H1 (cell line): ENCODE measurements around the gene TRPV6. TPM values are rescaled to one million over a fixed set of nuclear protein-coding genes. Genes with fewer than 3 reads are reported as not detected.

Experiments
- CTCF ChIA-PET: fragments of 300-600 bp; sonication (Branson Sonifier 250); formaldehyde crosslinking; loops from one replicate; lab custom pipeline; 2021; ENCODE audit not compliant: partially characterized antibody; lab: Charles Lee
- POLR2A ChIA-PET: fragments of 300-600 bp; sonication (Branson Sonifier 250); formaldehyde crosslinking; loops from one replicate; lab custom pipeline; 2021; ENCODE audit warnings: inconsistent platforms; ENCODE audit not compliant: partially characterized antibody; lab: Charles Lee
- DNase-seq, 2 experiments: peaks; one replicate each; pipeline versions ENCODE4 v3.0.0 to v3.0.0-alpha.2; 2010 to 2022; ENCODE audit warnings: low spot score in 2 of 2, low read depth in 1 of 2, mixed read lengths in 1 of 2
- FAIRE-seq: peaks from 2 replicates; lab custom pipeline; 2011; peaks lifted over from hg19 to GRCh38; lab: Jason Lieb, UNC
- H2AFZ ChIP-seq: 2 replicates; pipeline ENCODE4 v1.8.1; 2012; ENCODE audit warnings: low read length, inconsistent platforms
- H2AK5ac ChIP-seq: 2 replicates; pipeline ENCODE4 v1.6.1; 2013; ENCODE audit warnings: low read depth, low read length
- H2BK120ac ChIP-seq: replicated peaks from 2 replicates; pipeline ENCODE3; 2013; ENCODE audit warnings: low read depth, low read length, inconsistent platforms
- H2BK12ac ChIP-seq: 2 replicates; pipeline ENCODE4 v1.6.1; 2013; ENCODE audit warnings: low read depth, low read length
- H2BK15ac ChIP-seq: 2 replicates; pipeline ENCODE4 v1.6.1; 2013; ENCODE audit warnings: low read length
- H2BK20ac ChIP-seq: 2 replicates; pipeline ENCODE4 v1.6.1; 2013; ENCODE audit warnings: low read length
- H2BK5ac ChIP-seq: 2 replicates; pipeline ENCODE4 v1.6.1; 2013; ENCODE audit warnings: low read depth, low read length
- H3K14ac ChIP-seq: 2 replicates; pipeline ENCODE4 v1.6.1; 2013; ENCODE audit warnings: inconsistent platforms; ENCODE audit not compliant: insufficient read length
- H3K18ac ChIP-seq: 2 replicates; pipeline ENCODE4 v1.6.1; 2013; ENCODE audit warnings: low read length; ENCODE audit errors: extremely low read depth
- H3K23ac ChIP-seq: 2 replicates; pipeline ENCODE4 v1.6.1; 2013; ENCODE audit warnings: inconsistent platforms; ENCODE audit not compliant: insufficient read length
- H3K23me2 ChIP-seq: 2 replicates; pipeline ENCODE4 v1.6.1; 2013; ENCODE audit warnings: low read depth, low read length
- H3K27ac ChIP-seq: 2 replicates; pipeline ENCODE4 v1.6.1; 2011; ENCODE audit warnings: low read depth, low read length, inconsistent platforms
- H3K27me3 ChIP-seq, 4 experiments: replicated peaks in 1 of 4; 1 replicate in 1 of 4; 2 replicates in 3 of 4; pipeline versions ENCODE4 v1.6.1 to v1.8.1; 2011 to 2013; ENCODE audit warnings: low read length in 3 of 4, mild to moderate bottlenecking in 3 of 4, inconsistent platforms in 2 of 4, mixed read lengths in 2 of 4, moderate library complexity in 1 of 4; ENCODE audit not compliant: control insufficient read depth in 3 of 4, insufficient read depth in 3 of 4; ENCODE audit errors: extremely low read depth in 1 of 4
- H3K36me3 ChIP-seq, 4 experiments: 2 replicates each; pipeline versions ENCODE4 v1.6.1 to v1.8.1; 2011 to 2013; ENCODE audit warnings: mild to moderate bottlenecking in 4 of 4, low read length in 3 of 4, moderate library complexity in 2 of 4, control low read depth in 1 of 4, inconsistent platforms in 1 of 4; ENCODE audit not compliant: insufficient read depth in 4 of 4, control insufficient read depth in 2 of 4
- H3K4ac ChIP-seq: replicated peaks from 2 replicates; pipeline ENCODE3; 2013; ENCODE audit warnings: low read length, low read depth, mixed read lengths, inconsistent platforms; ENCODE audit not compliant: insufficient read length
- H3K4me1 ChIP-seq, 4 experiments: replicated peaks in 1 of 4; 1 replicate in 1 of 4; 2 replicates in 3 of 4; pipeline versions ENCODE4 v1.6.1 to v1.8.1; 2011 to 2013; ENCODE audit warnings: low read length in 3 of 4, inconsistent platforms in 2 of 4, mixed read lengths in 1 of 4; ENCODE audit not compliant: insufficient read depth in 4 of 4, control insufficient read depth in 3 of 4
- H3K4me2 ChIP-seq, 2 experiments: 2 replicates each; pipeline versions ENCODE4 v1.6.1 to v1.8.1; 2011 to 2013; ENCODE audit warnings: low read depth in 2 of 2, low read length in 2 of 2, control low read depth in 1 of 2, inconsistent platforms in 1 of 2, mild to moderate bottlenecking in 1 of 2; ENCODE audit not compliant: insufficient read depth in 1 of 2
- H3K4me3 ChIP-seq, 4 experiments: fragments of 200-600, 300-600 bp in 1 of 4; sonication (generic), shearing (Covaris generic), sonication (Bioruptor Twin) in 1 of 4; 2 replicates each; pipeline versions ENCODE4 v1.5.1 to v1.8.1; 2011 to 2016; ENCODE audit warnings: low read length in 4 of 4, low read depth in 3 of 4, control low read depth in 2 of 4, inconsistent platforms in 2 of 4, mild to moderate bottlenecking in 2 of 4, mixed read lengths in 1 of 4, moderate library complexity in 1 of 4; ENCODE audit not compliant: insufficient read depth in 2 of 4; ENCODE audit errors: extremely low read depth in 1 of 4
- H3K56ac ChIP-seq: replicated peaks from 2 replicates; pipeline ENCODE3; 2013; ENCODE audit warnings: low read depth, mild to moderate bottlenecking, mixed read lengths, low read length, inconsistent platforms; ENCODE audit not compliant: insufficient read length
- H3K79me1 ChIP-seq: 2 replicates; pipeline ENCODE4 v1.6.1; 2013; ENCODE audit warnings: low read depth, low read length, control low read depth
- H3K79me2 ChIP-seq, 2 experiments: 2 replicates each; pipeline versions ENCODE4 v1.6.1 to v1.8.1; 2012 to 2013; ENCODE audit warnings: low read length in 2 of 2, mild to moderate bottlenecking in 2 of 2, inconsistent platforms in 1 of 2; ENCODE audit not compliant: insufficient read depth in 2 of 2, control insufficient read depth in 1 of 2
- H3K9ac ChIP-seq, 4 experiments: replicated peaks in 1 of 4; 1 replicate in 1 of 4; 2 replicates in 3 of 4; pipeline versions ENCODE4 v1.6.1 to v1.8.1; 2011 to 2013; ENCODE audit warnings: low read depth in 3 of 4, low read length in 3 of 4, control low read depth in 2 of 4, mild to moderate bottlenecking in 2 of 4, moderate library complexity in 2 of 4, inconsistent platforms in 1 of 4; ENCODE audit errors: extremely low read depth in 1 of 4
- H3K9me3 ChIP-seq, 2 experiments: 2 replicates each; pipeline versions ENCODE4 v1.6.1 to v1.8.1; 2012 to 2013; ENCODE audit warnings: mild to moderate bottlenecking in 2 of 2, moderate library complexity in 2 of 2, control low read depth in 1 of 2, inconsistent platforms in 1 of 2, low read depth in 1 of 2, low read length in 1 of 2, mixed read lengths in 1 of 2; ENCODE audit not compliant: insufficient read depth in 2 of 2
- H4K20me1 ChIP-seq, 2 experiments: replicated peaks in 1 of 2; 2 replicates each; pipeline versions ENCODE3 to v1.8.1; 2011 to 2013; ENCODE audit warnings: inconsistent platforms in 2 of 2, low read length in 2 of 2, mild to moderate bottlenecking in 1 of 2; ENCODE audit not compliant: insufficient read depth in 2 of 2, control insufficient read depth in 1 of 2
- H4K5ac ChIP-seq: 2 replicates; pipeline ENCODE4 v1.6.1; 2013; ENCODE audit warnings: low read length, low read depth, mixed read lengths, inconsistent platforms; ENCODE audit not compliant: insufficient read length
- H4K8ac ChIP-seq: 2 replicates; pipeline ENCODE4 v1.8.0; 2013; ENCODE audit warnings: mild to moderate bottlenecking, moderate library complexity, low read length, inconsistent platforms; ENCODE audit not compliant: insufficient read depth; ENCODE audit errors: extremely low read depth
- H4K91ac ChIP-seq: replicated peaks from 2 replicates; pipeline ENCODE3; 2013; ENCODE audit warnings: low read length, mixed read lengths, inconsistent platforms; ENCODE audit not compliant: insufficient read length
- GTF2F1 ChIP-seq: IDR thresholded peaks from 2 replicates; pipeline ENCODE4 v1.6.1; 2012; ENCODE audit warnings: low read depth, low read length, improper control_type of control experiment, borderline replicate concordance
- WGBS, 2 experiments: shearing (Covaris generic) in 1 of 2; methylation state at CpG; one replicate each; pipeline versions ENCODE4 v1.1.6 to v1.1.7; 2013 to 2015; ENCODE audit warnings: low lambda C conversion rate in 2 of 2, mixed read lengths in 2 of 2, inconsistent platforms in 1 of 2, low coverage in 1 of 2, missing lambda C conversion rate in 1 of 2; ENCODE audit not compliant: insufficient replicate concordance in 2 of 2, insufficient coverage in 1 of 2, insufficient read length in 1 of 2; ENCODE audit errors: extremely low coverage in 1 of 2, missing lambda C conversion rate in 1 of 2; 5-methylcytosine and 5-hydroxymethylcytosine counted together
- polyA plus RNA-seq, 7 experiments: library from polyadenylated mRNA; depleted of rRNA in 3 of 7; stranded (reverse) in 5 of 7; unstranded in 2 of 7; fragments of >200 nt in 5 of 7; fragments of 200-250 nt in 2 of 7; gene quantifications; 1 replicate in 5 of 7; 2 replicates in 1 of 7; 4 replicates in 1 of 7; pipeline versions ENCODE4 v1.2.1 to v1.2.3, GENCODE V29; 2011 to 2013; ENCODE audit warnings: missing spikeins in 2 of 7, mixed read lengths in 2 of 7
- total RNA-seq: library from RNA; stranded (reverse); fragmentation: NEBNext Ultra II Directional; extraction: Animal tissue kit (Norgen Biotek cat#: 25700); gene quantifications from 2 replicates; pipeline ENCODE4 v1.2.1, GENCODE V29; 2021

TRPV6 gene
- total and polyA plus RNA-seq, 2 of the 8 experiments (the other 6 are each of a cell fraction or from before 2014, with no cell fraction given), result 0.52 to 1.1 TPM

DNA sequence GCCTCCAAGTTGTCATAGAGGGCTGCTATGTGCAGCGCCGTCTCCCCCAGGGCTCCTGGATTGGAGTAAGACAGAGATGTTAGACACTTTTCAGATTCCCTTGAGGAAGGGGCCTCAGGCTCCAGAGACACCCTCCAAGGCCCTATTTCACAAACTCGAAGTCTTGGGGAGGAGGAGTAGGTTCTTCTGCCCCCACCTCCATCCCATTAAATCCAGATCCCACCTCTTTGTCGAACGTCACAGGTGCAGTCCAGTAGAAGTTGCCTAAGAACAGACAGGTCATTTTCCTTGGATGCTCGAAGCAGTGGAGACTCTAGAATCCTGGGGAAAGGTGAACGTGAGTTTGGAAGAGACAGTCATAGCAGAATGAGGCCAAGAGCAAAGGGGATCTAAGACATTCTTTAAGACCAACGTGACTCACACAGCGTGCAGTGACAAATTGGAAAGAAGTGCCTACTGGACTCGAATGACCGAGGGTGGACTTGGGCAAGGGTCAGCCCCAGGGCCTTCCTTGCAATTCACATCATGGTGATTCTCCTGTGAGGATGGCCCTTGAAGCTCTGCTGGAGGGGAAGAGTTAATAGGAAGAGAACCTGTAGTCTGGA is 44.7 kb upstream of the TRPV6 start:
- Histone ChIP-seq H3K27ac (no peak overlapping the region), H4K91ac (no peak overlapping the region), H3K56ac (no peak overlapping the region), H3K79me1 (no peaks in the 10 kb centered on the region), H3K14ac (no peak overlapping the region), H3K23ac (no peak overlapping the region), H3K4me3 (no peak overlapping the region), H3K79me2 (no peaks in the 10 kb centered on the region), H3K23me2 (peaks cover 2% of the 10 kb centered on the region; the same call in 1 of the 2 replicates), H2BK20ac (no peak overlapping the region), H3K36me3 (no peaks in the 10 kb centered on the region), H4K20me1 (no peaks in the 10 kb centered on the region), H2BK12ac (no peak overlapping the region), H2BK120ac (no peak overlapping the region), H2BK5ac (no peak overlapping the region), H4K5ac (no peak overlapping the region), H2AFZ (no peak overlapping the region), H3K9ac (no peak overlapping the region), H3K18ac (no peak overlapping the region), H2BK15ac (no peak overlapping the region), H3K4me1 (peaks cover 0 to 5% (median 2%) of the 10 kb centered on the region in 4 experiments; a peak in 3 of 7 replicates), H4K8ac (no peak overlapping the region), H3K27me3 (peaks cover 0 to 8% (median 0%) of the 10 kb centered on the region in 4 experiments; a peak in 4 of 7 replicates), H3K4ac (no peak overlapping the region), H2AK5ac (no peak overlapping the region), H3K4me2 (no peak overlapping the region), H3K9me3 (no peaks in the 10 kb centered on the region)
- POLR2A ChIA-PET, result no interaction called here
- FAIRE-seq, result no peak
- WGBS, 2 experiments, result 89% methylated on average over 11 of the region's 11 CpGs; no CpG with 5 or more reads in 1 of the 2 experiments
- no peak for TF ChIP-seq GTF2F1
- CTCF ChIA-PET, result interaction anchor here (1.0 to 1.8 kb wide), 2 partner anchors 36 to 57 kb away, joined by 3 to 9 read pairs; no protein-coding TSS in a partner anchor
- DNase-seq, result no peak
